ENCODE measurements around the gene CPA1. TPM values are rescaled to one million over a fixed set of nuclear protein-coding genes. Genes with fewer than 3 reads are reported as not detected.

CPA1 gene
- total and polyA plus RNA-seq, 9 of the 15 experiments (the other 6 are each of a cell fraction or from before 2014, with no cell fraction given), result 6.5 TPM; not detected in 8

DNA sequence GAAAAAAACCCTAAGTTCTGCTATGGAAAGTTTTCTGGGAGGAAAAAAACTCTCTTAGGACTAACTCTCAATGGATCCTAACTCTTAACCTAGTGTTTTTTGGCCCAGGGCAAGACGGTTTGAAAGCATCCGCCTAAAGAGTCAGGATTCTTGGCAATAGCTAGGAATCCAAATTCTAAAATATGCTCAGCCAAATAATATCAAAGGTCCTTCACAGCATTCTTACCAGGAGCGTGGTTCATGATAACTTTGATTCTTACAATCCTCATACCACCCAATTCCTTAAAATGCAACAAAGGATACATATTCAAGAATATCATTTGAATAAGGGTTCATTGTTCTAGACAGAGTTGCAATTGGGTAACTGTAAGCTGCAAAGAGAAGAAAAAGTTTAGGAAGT is 21.3 kb downstream of the CPA1 start:
- POLR2A ChIA-PET, result interaction anchor here (0.8 to 1.7 kb wide), 3 partner anchors 9 to 20 kb away, joined by 3 to 4 read pairs (median 3); no protein-coding TSS in a partner anchor
- H3K4me2 ChIP-seq (ENCODE audit: insufficient read depth, low read length), result no peak overlapping the region
- peaks cover 0 to 12% of the 10 kb centered on the region in 2 experiments; a peak in 1 of 5 replicates for H3K27me3 ChIP-seq (ENCODE audit: control insufficient read depth in 2 of 2, insufficient read depth in 2 of 2, low read length in 2 of 2)
- ATAC-seq, result no peak
- DNase-seq (ENCODE audit: extremely low read depth in 1 of 4, low spot score in 3 of 4), result no peak
- no peak overlapping the region for H3K4me3 ChIP-seq
- H3K4me1 ChIP-seq (replicated peaks in 1 of 2; ENCODE audit: control insufficient read depth in 2 of 2, insufficient read depth in 2 of 2, low read length in 2 of 2), result no peaks in the 10 kb centered on the region; a peak in 1 of 5 replicates
- in situ Hi-C loops (cut with MboI) (no loop called here), intact Hi-C loops (cut with micrococcal nuclease) (no loop called here)
- H2AFZ ChIP-seq (ENCODE audit: low read depth, low read length), result no peak overlapping the region
- TF ChIP-seq, protein P1, sequence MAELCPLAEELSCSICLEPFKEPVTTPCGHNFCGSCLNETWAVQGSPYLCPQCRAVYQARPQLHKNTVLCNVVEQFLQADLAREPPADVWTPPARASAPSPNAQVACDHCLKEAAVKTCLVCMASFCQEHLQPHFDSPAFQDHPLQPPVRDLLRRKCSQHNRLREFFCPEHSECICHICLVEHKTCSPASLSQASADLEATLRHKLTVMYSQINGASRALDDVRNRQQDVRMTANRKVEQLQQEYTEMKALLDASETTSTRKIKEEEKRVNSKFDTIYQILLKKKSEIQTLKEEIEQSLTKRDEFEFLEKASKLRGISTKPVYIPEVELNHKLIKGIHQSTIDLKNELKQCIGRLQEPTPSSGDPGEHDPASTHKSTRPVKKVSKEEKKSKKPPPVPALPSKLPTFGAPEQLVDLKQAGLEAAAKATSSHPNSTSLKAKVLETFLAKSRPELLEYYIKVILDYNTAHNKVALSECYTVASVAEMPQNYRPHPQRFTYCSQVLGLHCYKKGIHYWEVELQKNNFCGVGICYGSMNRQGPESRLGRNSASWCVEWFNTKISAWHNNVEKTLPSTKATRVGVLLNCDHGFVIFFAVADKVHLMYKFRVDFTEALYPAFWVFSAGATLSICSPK (IDR thresholded peaks at IDR 0.05; ENCODE audit: borderline replicate concordance), result no peak
- TF ChIP-seq HOXB6 (CRISPR knock-in tag; IDR thresholded peaks at IDR 0.05; ENCODE audit: borderline replicate concordance), result no peak
- TF ChIP-seq MED1 (CRISPR knock-in tag; IDR thresholded peaks at IDR 0.05; ENCODE audit: borderline replicate concordance), result no peak
- no peak for TF ChIP-seq MYNN (IDR thresholded peaks at IDR 0.05)
- no peak for TF ChIP-seq MYNN (CRISPR knock-in tag; IDR thresholded peaks at IDR 0.05)
- TF ChIP-seq ZNF75A (CRISPR knock-in tag; IDR thresholded peaks at IDR 0.05), result no peak
- TF ChIP-seq, protein P2, sequence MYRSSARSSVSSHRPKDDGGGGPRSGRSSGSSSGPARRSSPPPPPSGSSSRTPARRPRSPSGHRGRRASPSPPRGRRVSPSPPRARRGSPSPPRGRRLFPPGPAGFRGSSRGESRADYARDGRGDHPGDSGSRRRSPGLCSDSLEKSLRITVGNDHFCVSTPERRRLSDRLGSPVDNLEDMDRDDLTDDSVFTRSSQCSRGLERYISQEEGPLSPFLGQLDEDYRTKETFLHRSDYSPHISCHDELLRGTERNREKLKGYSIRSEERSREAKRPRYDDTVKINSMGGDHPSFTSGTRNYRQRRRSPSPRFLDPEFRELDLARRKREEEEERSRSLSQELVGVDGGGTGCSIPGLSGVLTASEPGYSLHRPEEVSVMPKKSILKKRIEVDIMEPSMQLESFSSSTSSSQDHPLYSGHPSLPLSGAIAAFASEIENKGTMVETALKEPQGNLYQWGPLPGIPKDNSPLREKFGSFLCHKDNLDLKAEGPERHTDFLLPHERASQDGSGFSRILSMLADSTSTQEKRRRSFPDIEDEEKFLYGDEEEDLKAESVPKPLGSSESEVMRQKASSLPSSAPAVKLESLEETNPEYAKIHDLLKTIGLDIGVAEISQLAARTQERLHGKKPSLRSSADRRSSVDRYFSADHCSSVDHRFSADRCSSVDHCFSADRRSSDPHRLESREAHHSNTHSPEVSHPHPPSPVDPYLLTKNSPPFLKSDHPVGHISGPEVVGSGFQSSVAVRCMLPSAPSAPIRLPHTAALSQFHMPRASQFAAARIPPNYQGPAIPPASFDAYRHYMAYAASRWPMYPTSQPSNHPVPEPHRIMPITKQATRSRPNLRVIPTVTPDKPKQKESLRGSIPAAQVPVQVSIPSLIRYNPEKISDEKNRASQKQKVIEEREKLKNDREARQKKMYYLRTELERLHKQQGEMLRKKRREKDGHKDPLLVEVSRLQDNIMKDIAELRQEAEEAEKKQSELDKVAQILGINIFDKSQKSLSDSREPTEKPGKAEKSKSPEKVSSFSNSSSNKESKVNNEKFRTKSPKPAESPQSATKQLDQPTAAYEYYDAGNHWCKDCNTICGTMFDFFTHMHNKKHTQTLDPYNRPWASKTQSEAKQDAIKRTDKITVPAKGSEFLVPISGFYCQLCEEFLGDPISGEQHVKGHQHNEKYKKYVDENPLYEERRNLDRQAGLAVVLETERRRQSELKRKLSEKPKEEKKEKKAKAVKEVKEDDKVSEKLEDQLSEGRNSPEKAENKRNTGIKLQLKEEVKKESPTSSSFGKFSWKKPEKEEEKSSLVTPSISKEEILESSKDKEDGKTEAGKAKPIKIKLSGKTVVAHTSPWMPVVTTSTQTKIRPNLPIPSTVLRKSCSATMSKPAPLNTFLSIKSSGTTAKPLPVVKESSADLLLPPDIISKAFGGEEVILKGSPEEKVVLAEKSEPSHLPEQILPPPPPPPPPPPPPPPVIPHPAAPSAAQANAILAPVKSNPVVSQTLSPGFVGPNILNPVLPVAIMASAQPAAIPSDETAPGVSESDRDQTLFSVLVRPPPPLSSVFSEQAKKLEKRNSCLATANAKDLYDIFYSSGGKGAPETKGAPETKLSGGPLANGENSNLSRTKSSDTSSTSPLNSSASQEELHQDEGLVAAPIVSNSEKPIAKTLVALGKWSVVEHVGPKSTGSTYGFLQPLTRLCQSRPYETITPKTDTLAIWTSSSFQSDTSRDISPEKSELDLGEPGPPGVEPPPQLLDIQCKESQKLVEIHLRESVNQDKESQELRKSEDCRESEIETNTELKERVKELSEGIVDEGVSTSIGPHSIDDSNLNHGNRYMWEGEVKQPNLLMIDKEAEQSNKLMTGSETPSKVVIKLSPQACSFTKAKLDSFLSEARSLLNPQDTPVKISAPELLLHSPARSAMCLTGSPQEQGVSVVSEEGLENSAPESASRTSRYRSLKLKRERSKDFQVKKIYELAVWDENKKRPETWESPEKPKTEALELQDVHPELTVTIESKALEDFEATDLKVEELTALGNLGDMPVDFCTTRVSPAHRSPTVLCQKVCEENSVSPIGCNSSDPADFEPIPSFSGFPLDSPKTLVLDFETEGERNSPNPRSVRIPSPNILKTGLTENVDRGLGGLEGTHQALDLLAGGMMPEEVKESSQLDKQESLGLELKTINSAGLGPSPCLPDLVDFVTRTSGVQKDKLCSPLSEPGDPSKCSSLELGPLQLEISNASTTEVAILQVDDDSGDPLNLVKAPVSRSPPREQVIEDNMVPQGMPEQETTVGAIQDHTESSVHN (IDR thresholded peaks at IDR 0.05; ENCODE audit: borderline replicate concordance in 1 of 2, low read depth in 1 of 2), result no peak
- no peak for TF ChIP-seq SRSF9 (IDR thresholded peaks at IDR 0.05; ENCODE audit: borderline replicate concordance, low read depth, low read length)
- no peaks in the 10 kb centered on the region for H3K9me3 ChIP-seq (replicated peaks; ENCODE audit: control insufficient read depth, insufficient read depth, low read depth, low read length)
- WGBS (ENCODE audit: insufficient coverage, low coverage, missing lambda C conversion rate), result 46% methylated on average over 3 of the region's 3 CpGs
- CTCF ChIA-PET (ENCODE audit: low intra/inter-chr PET ratio), result no interaction called here
- no peak for FAIRE-seq
- no TSS peak for BruUV-seq (replicated peaks)
- H3K9me1 ChIP-seq (ENCODE audit: control insufficient read depth, insufficient read depth, low read length), result no peaks in the 10 kb centered on the region
- no peaks in the 10 kb centered on the region for H3K79me2 ChIP-seq (ENCODE audit: control insufficient read depth, insufficient read depth, low read length)
- H3K9ac ChIP-seq (ENCODE audit: insufficient read depth in 1 of 2, low read depth in 2 of 2, low read length in 2 of 2), result no peak overlapping the region
- no peaks in the 10 kb centered on the region for H4K20me1 ChIP-seq (replicated peaks; ENCODE audit: control insufficient read depth, insufficient read depth, low read length)
- H3K27ac ChIP-seq (ENCODE audit: extremely low read depth, low read depth, low read length), result no peak overlapping the region
- no peaks in the 10 kb centered on the region for H3K36me3 ChIP-seq (ENCODE audit: control insufficient read depth, insufficient read depth, low read length)

All from K562 (cell line).